ENCODE data around the gene GXYLT1. TPM values are rescaled to one million over a fixed set of nuclear protein-coding genes. Genes with fewer than 3 reads are reported as not detected.
"Not testable (repeated sequence)": the region's sequence is repeated elsewhere in the genome, so short reads cannot be mapped to it uniquely, and the experiment has no call there.

The GXYLT1 gene
- total RNA-seq, 4 donors from 2014 or later = 14.7 to 25.3 (median 22.8) TPM

GRCh38 chr12:42118136-42118879 is 26.4 kb downstream of the GXYLT1 start:
- peaks cover 0 to 27% (median 0%) of the 10 kb centered on the region in 3 donors for H3K36me3 ChIP-seq
- WGBS, 2 donors = 86 to 90% methylated on average over 5 of the region's 5 CpGs
- DNase-seq (ENCODE audit: low spot score in 2 of 2) = no peak
- no peak overlapping the region for H3K4me3 ChIP-seq
- H3K27ac ChIP-seq = no peak overlapping the region
- H3K9me3 ChIP-seq = no peaks in the 10 kb centered on the region
- H3K4me1 ChIP-seq = peaks cover 0 to 3% (median 0%) of the 10 kb centered on the region in 4 donors
- TF ChIP-seq POLR2A (IDR thresholded peaks at IDR 0.05) = no peak
- H3K27me3 ChIP-seq = no peaks in the 10 kb centered on the region

GRCh38 chr12:42109031-42109430 is 35.6 kb downstream of the GXYLT1 start:
- Histone ChIP-seq H3K9me3 (peaks cover 0 to 20% (median 0%) of the 10 kb centered on the region in 4 donors), H3K27me3 (no peaks in the 10 kb centered on the region), H3K27ac (no peak overlapping the region), H3K4me3 (no peak overlapping the region), H3K36me3 (peaks cover 0 to 31% (median 0%) of the 10 kb centered on the region in 3 donors), H3K4me1 (no peaks in the 10 kb centered on the region)
- DNase-seq (ENCODE audit: low spot score in 2 of 2) = no peak
- WGBS, 2 donors = 95 to 97% methylated on average over 3 of the region's 3 CpGs
- TF ChIP-seq POLR2A (IDR thresholded peaks at IDR 0.05) (no peak), EP300 (IDR thresholded peaks at IDR 0.05) (no peak), CTCF (IDR thresholded peaks at IDR 0.05) (no peak)

- H3K27ac ChIP-seq; H3K4me3 ChIP-seq; DNase-seq (ENCODE audit: low spot score in 2 of 2); H3K9me3 ChIP-seq; H3K27me3 ChIP-seq; H3K4me1 ChIP-seq: not testable (repeated sequence)
- H3K36me3 ChIP-seq = peaks cover 0 to 19% (median 0%) of the 10 kb centered on the region in 3 donors
- WGBS, 2 donors = 96 to 97% methylated on average over 4 of the region's 4 CpGs
These were observed 37.9 kb downstream of the GXYLT1 start for GRCh38 chr12:42106791-42107190.

GRCh38 chr12:42104784-42105183 is 39.9 kb downstream of the GXYLT1 start:
- 83 to 86% methylated on average over 1 of the region's 1 CpG for WGBS, 2 donors
- H3K27ac ChIP-seq = no peak overlapping the region
- no peak for TF ChIP-seq CTCF (IDR thresholded peaks at IDR 0.05)
- TF ChIP-seq POLR2A (IDR thresholded peaks at IDR 0.05) = no peak
- no peak for TF ChIP-seq EP300 (IDR thresholded peaks at IDR 0.05)

GRCh38 chr12:42104087-42104486 is 40.6 kb downstream of the GXYLT1 start:
- H3K9me3 ChIP-seq = no peaks in the 10 kb centered on the region
- H3K27ac ChIP-seq = no peak overlapping the region
- H3K36me3 ChIP-seq = peaks cover 0 to 4% (median 0%) of the 10 kb centered on the region in 3 donors
- no peak for TF ChIP-seq POLR2A (IDR thresholded peaks at IDR 0.05)
- no peak for TF ChIP-seq EP300 (IDR thresholded peaks at IDR 0.05)
- TF ChIP-seq CTCF (IDR thresholded peaks at IDR 0.05) = no peak
- H3K4me3 ChIP-seq = no peak overlapping the region
- DNase-seq (ENCODE audit: low spot score in 2 of 2) = no peak
- H3K27me3 ChIP-seq = no peaks in the 10 kb centered on the region
- H3K4me1 ChIP-seq = no peaks in the 10 kb centered on the region

More at GRCh38 chr12:42104784-42105183, 39.9 kb downstream of the GXYLT1 start:
- Histone ChIP-seq H3K9me3 (no peaks in the 10 kb centered on the region), H3K36me3 (peaks cover 0 to 4% (median 0%) of the 10 kb centered on the region in 3 donors), H3K4me3 (no peak overlapping the region), H3K4me1 (no peaks in the 10 kb centered on the region), H3K27me3 (no peaks in the 10 kb centered on the region)
- DNase-seq (ENCODE audit: low spot score in 2 of 2) = no peak

GRCh38 chr12:42103155-42103554 is 41.5 kb downstream of the GXYLT1 start:
- no peak for DNase-seq (ENCODE audit: low spot score in 2 of 2)
- Histone ChIP-seq H3K27ac (no peak overlapping the region), H3K4me1 (no peaks in the 10 kb centered on the region), H3K36me3 (peaks cover 0 to 4% (median 0%) of the 10 kb centered on the region in 3 donors), H3K9me3 (no peaks in the 10 kb centered on the region), H3K4me3 (no peak overlapping the region), H3K27me3 (no peaks in the 10 kb centered on the region)
- WGBS, 2 donors = 83 to 89% methylated on average over 4 of the region's 4 CpGs
- TF ChIP-seq POLR2A (IDR thresholded peaks at IDR 0.05) (no peak), EP300 (IDR thresholded peaks at IDR 0.05) (no peak), CTCF (IDR thresholded peaks at IDR 0.05) (no peak)

Data from tibial nerve (tissue), 4 donors.